Measurements from ENCODE around the gene OR52K2. TPM values are rescaled to one million over a fixed set of nuclear protein-coding genes. Genes with fewer than 3 reads are reported as not detected.

The OR52K2 gene
- polyA plus RNA-seq, 1 experiment = not detected

GRCh38 chr11:4491878-4492606 is 42.9 kb downstream of the OR52K2 start:
- CTCF ChIA-PET = interaction anchor here (1.0 to 7.0 kb wide), 9 partner anchors 10 to 309 kb away, joined by 3 to 119 read pairs (median 4); no protein-coding TSS in a partner anchor

GRCh38 chr11:4493480-4493818 is 44.4 kb downstream of the OR52K2 start:
- no peak for DNase-seq (ENCODE audit: low read depth, low spot score)
- H3K27ac ChIP-seq (ENCODE audit: low read depth, low read length) = no peak overlapping the region
- peaks cover 24% of the 10 kb centered on the region for H3K27me3 ChIP-seq (ENCODE audit: control insufficient read depth, insufficient read depth, low read length)
- ChIA-PET POLR2A (interaction anchor here (1.2 kb wide), 1 partner anchor 306 kb away, joined by 3 read pairs; no protein-coding TSS in a partner anchor), CTCF (interaction anchor here (0.5 to 7.0 kb wide), 16 partner anchors 9 to 314 kb away, joined by 3 to 119 read pairs (median 4); no protein-coding TSS in a partner anchor)
- no peak for TF ChIP-seq CTCF (IDR thresholded peaks at IDR 0.05; ENCODE audit: low read depth, low read length)
- H3K9me3 ChIP-seq (ENCODE audit: control insufficient read depth, insufficient read depth, low read length) = no peaks in the 10 kb centered on the region
- no peak overlapping the region for H3K4me3 ChIP-seq (ENCODE audit: low read depth, low read length)

More at GRCh38 chr11:4491878-4492606, 42.9 kb downstream of the OR52K2 start:
- POLR2A ChIA-PET = no interaction called here
- Histone ChIP-seq H3K27me3 (ENCODE audit: control insufficient read depth, insufficient read depth, low read length) (peaks cover 20% of the 10 kb centered on the region), H3K4me3 (ENCODE audit: low read depth, low read length) (no peak overlapping the region), H3K9me3 (ENCODE audit: control insufficient read depth, insufficient read depth, low read length) (no peaks in the 10 kb centered on the region), H3K27ac (ENCODE audit: low read depth, low read length) (no peak overlapping the region)
- no peak for TF ChIP-seq CTCF (IDR thresholded peaks at IDR 0.05; ENCODE audit: low read depth, low read length)
- no peak for DNase-seq (ENCODE audit: low read depth, low spot score)

- DNase-seq (ENCODE audit: low read depth, low spot score) = no peak
Measured at GRCh38 chr11:4495487-4495886, 46.4 kb downstream of the OR52K2 start.

GRCh38 chr11:4495986-4496385 is 46.9 kb downstream of the OR52K2 start:
- DNase-seq (ENCODE audit: low read depth, low spot score) = no peak
- ChIA-PET POLR2A (no interaction called here), CTCF (interaction anchor here (1.9 to 7.0 kb wide), 2 partner anchors 43 to 309 kb away, joined by 4 to 119 read pairs; no protein-coding TSS in a partner anchor)
- Histone ChIP-seq H3K4me3 (ENCODE audit: low read depth, low read length) (no peak overlapping the region), H3K9me3 (ENCODE audit: control insufficient read depth, insufficient read depth, low read length) (no peaks in the 10 kb centered on the region), H3K27me3 (ENCODE audit: control insufficient read depth, insufficient read depth, low read length) (peaks cover 24% of the 10 kb centered on the region), H3K27ac (ENCODE audit: low read depth, low read length) (no peak overlapping the region)
- TF ChIP-seq CTCF (IDR thresholded peaks at IDR 0.05; ENCODE audit: low read depth, low read length) = no peak

More at GRCh38 chr11:4495487-4495886, 46.4 kb downstream of the OR52K2 start:
- H3K27ac ChIP-seq (ENCODE audit: low read depth, low read length) = no peak overlapping the region
- H3K9me3 ChIP-seq (ENCODE audit: control insufficient read depth, insufficient read depth, low read length) = no peaks in the 10 kb centered on the region
- POLR2A ChIA-PET = no interaction called here
- CTCF ChIA-PET = interaction anchor here (1.3 to 7.0 kb wide), 3 partner anchors 8 to 308 kb away, joined by 3 to 119 read pairs (median 4); no protein-coding TSS in a partner anchor
- no peak overlapping the region for H3K4me3 ChIP-seq (ENCODE audit: low read depth, low read length)
- no peak for TF ChIP-seq CTCF (IDR thresholded peaks at IDR 0.05; ENCODE audit: low read depth, low read length)
- H3K27me3 ChIP-seq (ENCODE audit: control insufficient read depth, insufficient read depth, low read length) = peaks cover 24% of the 10 kb centered on the region

All from AG04450 (cell line).